ENCODE results near the gene APOA4. TPM values are rescaled to one million over a fixed set of nuclear protein-coding genes. Genes with fewer than 3 reads are reported as not detected.

The APOA4 gene
- polyA plus RNA-seq, 1 donor from 2014 or later: not detected

DNA sequence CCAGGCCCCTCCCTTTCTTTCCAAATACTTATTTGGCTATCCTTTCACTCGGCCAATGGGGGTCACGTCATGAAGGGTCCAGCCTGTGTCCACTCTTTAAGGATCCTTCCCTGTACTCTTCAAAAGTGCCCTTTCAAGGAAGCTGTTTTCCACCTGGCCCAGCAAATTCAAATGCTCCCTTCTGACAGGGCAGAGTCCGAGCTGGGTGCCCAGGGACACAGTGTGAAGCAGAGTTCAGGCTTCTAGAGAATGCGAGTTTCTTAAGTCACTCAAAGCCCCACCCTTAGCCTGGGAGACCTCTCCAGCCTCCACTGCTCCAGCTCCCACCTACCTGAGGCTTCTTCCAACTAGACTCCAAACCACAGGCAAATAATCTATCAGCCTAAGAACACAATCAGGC lies 19.8 kb upstream of the APOA4 start:
- H3K4me3 ChIP-seq (ENCODE audit: low read length): no peak overlapping the region
- no peaks in the 10 kb centered on the region for H3K9me2 ChIP-seq (ENCODE audit: insufficient read depth, low read length)
- no peak overlapping the region for H2AFZ ChIP-seq (ENCODE audit: low read depth, low read length)

GRCh38 chr11:116842117-116842516 lies 19.0 kb upstream of the APOA4 start:
- H3F3A ChIP-seq (ENCODE audit: insufficient read depth, low read length, poor library complexity, severe bottlenecking): no peaks in the 10 kb centered on the region
- H2AFZ ChIP-seq (ENCODE audit: low read depth, low read length): no peak overlapping the region
- no peaks in the 10 kb centered on the region for H3K27me3 ChIP-seq (ENCODE audit: insufficient read depth, low read depth, low read length)
- no peak overlapping the region for H3K4me2 ChIP-seq (ENCODE audit: low read length)
- no peaks in the 10 kb centered on the region for H3K9me2 ChIP-seq (ENCODE audit: insufficient read depth, low read length)
- peaks cover 6% of the 10 kb centered on the region for H3K36me3 ChIP-seq (ENCODE audit: insufficient read depth, low read length)
- no peaks in the 10 kb centered on the region for H4K20me1 ChIP-seq (ENCODE audit: insufficient read depth)
- TF ChIP-seq EZH2 (IDR thresholded peaks at IDR 0.05; ENCODE audit: borderline replicate concordance, insufficient read depth, low read length, poor library complexity, severe bottlenecking) (no peak), TAF1 (IDR thresholded peaks at IDR 0.05; ENCODE audit: low read depth) (no peak), MXI1 (conservative IDR thresholded peaks at IDR 0.05; ENCODE audit: poor library complexity, severe bottlenecking) (no peak), EP300 (conservative IDR thresholded peaks at IDR 0.05; ENCODE audit: poor library complexity, severe bottlenecking) (no peak), SMC3 (conservative IDR thresholded peaks at IDR 0.05; ENCODE audit: poor library complexity) (no peak), POLR2AphosphoS5 (IDR thresholded peaks at IDR 0.05) (no peak), RAD21 (conservative IDR thresholded peaks at IDR 0.05) (no peak)
- TF ChIP-seq, protein P1, sequence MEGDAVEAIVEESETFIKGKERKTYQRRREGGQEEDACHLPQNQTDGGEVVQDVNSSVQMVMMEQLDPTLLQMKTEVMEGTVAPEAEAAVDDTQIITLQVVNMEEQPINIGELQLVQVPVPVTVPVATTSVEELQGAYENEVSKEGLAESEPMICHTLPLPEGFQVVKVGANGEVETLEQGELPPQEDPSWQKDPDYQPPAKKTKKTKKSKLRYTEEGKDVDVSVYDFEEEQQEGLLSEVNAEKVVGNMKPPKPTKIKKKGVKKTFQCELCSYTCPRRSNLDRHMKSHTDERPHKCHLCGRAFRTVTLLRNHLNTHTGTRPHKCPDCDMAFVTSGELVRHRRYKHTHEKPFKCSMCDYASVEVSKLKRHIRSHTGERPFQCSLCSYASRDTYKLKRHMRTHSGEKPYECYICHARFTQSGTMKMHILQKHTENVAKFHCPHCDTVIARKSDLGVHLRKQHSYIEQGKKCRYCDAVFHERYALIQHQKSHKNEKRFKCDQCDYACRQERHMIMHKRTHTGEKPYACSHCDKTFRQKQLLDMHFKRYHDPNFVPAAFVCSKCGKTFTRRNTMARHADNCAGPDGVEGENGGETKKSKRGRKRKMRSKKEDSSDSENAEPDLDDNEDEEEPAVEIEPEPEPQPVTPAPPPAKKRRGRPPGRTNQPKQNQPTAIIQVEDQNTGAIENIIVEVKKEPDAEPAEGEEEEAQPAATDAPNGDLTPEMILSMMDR (IDR thresholded peaks at IDR 0.05; ENCODE audit: poor library complexity, severe bottlenecking): no peak
- TF ChIP-seq, protein P2, sequence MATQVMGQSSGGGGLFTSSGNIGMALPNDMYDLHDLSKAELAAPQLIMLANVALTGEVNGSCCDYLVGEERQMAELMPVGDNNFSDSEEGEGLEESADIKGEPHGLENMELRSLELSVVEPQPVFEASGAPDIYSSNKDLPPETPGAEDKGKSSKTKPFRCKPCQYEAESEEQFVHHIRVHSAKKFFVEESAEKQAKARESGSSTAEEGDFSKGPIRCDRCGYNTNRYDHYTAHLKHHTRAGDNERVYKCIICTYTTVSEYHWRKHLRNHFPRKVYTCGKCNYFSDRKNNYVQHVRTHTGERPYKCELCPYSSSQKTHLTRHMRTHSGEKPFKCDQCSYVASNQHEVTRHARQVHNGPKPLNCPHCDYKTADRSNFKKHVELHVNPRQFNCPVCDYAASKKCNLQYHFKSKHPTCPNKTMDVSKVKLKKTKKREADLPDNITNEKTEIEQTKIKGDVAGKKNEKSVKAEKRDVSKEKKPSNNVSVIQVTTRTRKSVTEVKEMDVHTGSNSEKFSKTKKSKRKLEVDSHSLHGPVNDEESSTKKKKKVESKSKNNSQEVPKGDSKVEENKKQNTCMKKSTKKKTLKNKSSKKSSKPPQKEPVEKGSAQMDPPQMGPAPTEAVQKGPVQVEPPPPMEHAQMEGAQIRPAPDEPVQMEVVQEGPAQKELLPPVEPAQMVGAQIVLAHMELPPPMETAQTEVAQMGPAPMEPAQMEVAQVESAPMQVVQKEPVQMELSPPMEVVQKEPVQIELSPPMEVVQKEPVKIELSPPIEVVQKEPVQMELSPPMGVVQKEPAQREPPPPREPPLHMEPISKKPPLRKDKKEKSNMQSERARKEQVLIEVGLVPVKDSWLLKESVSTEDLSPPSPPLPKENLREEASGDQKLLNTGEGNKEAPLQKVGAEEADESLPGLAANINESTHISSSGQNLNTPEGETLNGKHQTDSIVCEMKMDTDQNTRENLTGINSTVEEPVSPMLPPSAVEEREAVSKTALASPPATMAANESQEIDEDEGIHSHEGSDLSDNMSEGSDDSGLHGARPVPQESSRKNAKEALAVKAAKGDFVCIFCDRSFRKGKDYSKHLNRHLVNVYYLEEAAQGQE (IDR thresholded peaks at IDR 0.05; ENCODE audit: borderline replicate concordance): no peak
- H3K9me3 ChIP-seq (ENCODE audit: low read length): no peaks in the 10 kb centered on the region
- H3K79me2 ChIP-seq (replicated peaks; ENCODE audit: insufficient read depth, low read length): no peaks in the 10 kb centered on the region
- no peak overlapping the region for H3K9ac ChIP-seq (ENCODE audit: low read length)
- H3K4me3 ChIP-seq (ENCODE audit: low read length): no peak overlapping the region
- no peak overlapping the region for H3K27ac ChIP-seq (ENCODE audit: low read length)

More for the DNA sequence above, 19.8 kb upstream of the APOA4 start:
- TF ChIP-seq EP300 (conservative IDR thresholded peaks at IDR 0.05; ENCODE audit: poor library complexity, severe bottlenecking) (no peak), SMC3 (conservative IDR thresholded peaks at IDR 0.05; ENCODE audit: poor library complexity) (no peak), EZH2 (IDR thresholded peaks at IDR 0.05; ENCODE audit: borderline replicate concordance, insufficient read depth, low read length, poor library complexity, severe bottlenecking) (no peak), POLR2AphosphoS5 (IDR thresholded peaks at IDR 0.05) (no peak), MXI1 (conservative IDR thresholded peaks at IDR 0.05; ENCODE audit: poor library complexity, severe bottlenecking) (no peak), RAD21 (conservative IDR thresholded peaks at IDR 0.05) (no peak), TAF1 (IDR thresholded peaks at IDR 0.05; ENCODE audit: low read depth) (no peak)
- TF ChIP-seq, protein P2 (IDR thresholded peaks at IDR 0.05; ENCODE audit: borderline replicate concordance): no peak
- TF ChIP-seq, protein P1 (IDR thresholded peaks at IDR 0.05; ENCODE audit: poor library complexity, severe bottlenecking): no peak
- Histone ChIP-seq H3F3A (ENCODE audit: insufficient read depth, low read length, poor library complexity, severe bottlenecking) (no peaks in the 10 kb centered on the region), H3K9ac (ENCODE audit: low read length) (no peak overlapping the region), H4K20me1 (ENCODE audit: insufficient read depth) (no peaks in the 10 kb centered on the region), H3K27ac (ENCODE audit: low read length) (no peak overlapping the region), H3K36me3 (ENCODE audit: insufficient read depth, low read length) (peaks cover 6% of the 10 kb centered on the region), H3K27me3 (ENCODE audit: insufficient read depth, low read depth, low read length) (no peaks in the 10 kb centered on the region), H3K4me2 (ENCODE audit: low read length) (no peak overlapping the region), H3K79me2 (replicated peaks; ENCODE audit: insufficient read depth, low read length) (no peaks in the 10 kb centered on the region), H3K9me3 (ENCODE audit: low read length) (no peaks in the 10 kb centered on the region)
